C4-2B (cell line): ENCODE measurements around the gene USH1G.

Experiments used
- CTCF ChIP-seq: fragments of 450-650 bp; conservative IDR thresholded peaks from 2 replicates; pipeline ENCODE4 v1.5.1; 2017; ENCODE audit warnings: mild to moderate bottlenecking
- ZFX ChIP-seq: fragments of 450-650 bp; IDR thresholded peaks from 2 replicates; pipeline ENCODE4 v1.6.1; 2017

- no peak for TF ChIP-seq CTCF
- TF ChIP-seq ZFX, result no peak
These were observed 52.5 kb downstream of the USH1G start for GRCh38 chr17:74870512-74870911.
